HepG2 (cell line): ENCODE data around the gene HHIPL2. TPM values are rescaled to one million over a fixed set of nuclear protein-coding genes. Genes with fewer than 3 reads are reported as not detected.

Experiments used
- ATAC-seq: fragments of 200-7000 bp; cut with Tn5 transposase; 3 replicates; pipeline ENCODE4 v1.9.1; 2020; ENCODE audit warnings: mild to moderate bottlenecking, moderate library complexity
- BruUV-seq: library from RNA; stranded (reverse); fragments of 400-500 nt; replicated peaks from 2 replicates; lab custom pipeline; 2021; lab: Mats Ljungman, UMichigan
- CTCF ChIA-PET: fragments of 300-600 bp; formaldehyde crosslinking; extraction: SDS; loops from one replicate; lab custom pipeline; 2021; ENCODE audit warnings: low total read pairs, inconsistent platforms, low intra/inter-chr PET ratio; lab: Yijun Ruan, JAX
- POLR2A ChIA-PET: fragments of 350-600 bp; sonication (Branson Sonifier 250); formaldehyde crosslinking; loops from one replicate; lab custom pipeline; 2020; ENCODE audit warnings: antibody characterized with exemption, inconsistent platforms; lab: Yijun Ruan, JAX
- DNase-seq: peaks from one replicate; pipeline ENCODE4 v3.0.0-alpha.2; 2015; ENCODE audit warnings: low spot score
- FAIRE-seq: peaks from 3 replicates; lab custom pipeline; 2011; peaks lifted over from hg19 to GRCh38; lab: Jason Lieb, UNC
- H2AFZ ChIP-seq: one replicate; pipeline ENCODE4 v1.6.1; 2011; ENCODE audit warnings: low read length, inconsistent platforms
- H3K27ac ChIP-seq: fragments of 300-600 bp; 3 replicates; pipeline ENCODE4 v1.8.0; 2011; ENCODE audit warnings: mixed run types, mild to moderate bottlenecking, mixed read lengths, low read length, inconsistent platforms; ENCODE audit not compliant: insufficient read depth; ENCODE audit errors: extremely low read length
- H3K27me3 ChIP-seq, 2 experiments: fragments of 200-600 bp in 1 of 2; 2 replicates in 1 of 2; 3 replicates in 1 of 2; pipeline versions ENCODE4 v1.6.0 to v1.8.0; 2011; ENCODE audit warnings: low read length in 2 of 2, mild to moderate bottlenecking in 2 of 2, moderate library complexity in 2 of 2, inconsistent platforms in 1 of 2; ENCODE audit not compliant: insufficient read depth in 2 of 2, control insufficient read depth in 1 of 2
- H3K36me3 ChIP-seq, 2 experiments: fragments of 200-600 bp in 1 of 2; replicated peaks in 1 of 2; 2 replicates in 1 of 2; 3 replicates in 1 of 2; pipeline versions ENCODE4 v1.5.1 to v1.8.0; 2011; ENCODE audit warnings: low read length in 2 of 2, inconsistent platforms in 1 of 2; ENCODE audit not compliant: insufficient read depth in 2 of 2, control insufficient read depth in 1 of 2
- H3K4me1 ChIP-seq: 2 replicates; pipeline ENCODE4 v1.5.1; 2012; ENCODE audit warnings: low read length, inconsistent platforms; ENCODE audit not compliant: insufficient read depth
- H3K4me2 ChIP-seq: 2 replicates; pipeline ENCODE4 v1.6.0; 2011; ENCODE audit warnings: low read depth, low read length, inconsistent platforms
- H3K4me3 ChIP-seq, 3 experiments: fragments of 200-600 bp in 1 of 3; sonication (generic), shearing (Covaris generic) in 1 of 3; replicated peaks in 1 of 3; 2 replicates each; pipeline ENCODE4 v1.5.1; 2011 to 2016; ENCODE audit warnings: low read length in 3 of 3, inconsistent platforms in 2 of 3, low read depth in 2 of 3, mild to moderate bottlenecking in 2 of 3, control low read depth in 1 of 3, mixed read lengths in 1 of 3; ENCODE audit not compliant: insufficient read depth in 1 of 3
- H3K79me2 ChIP-seq: one replicate; pipeline ENCODE4 v1.6.1; 2011; ENCODE audit warnings: low read length, inconsistent platforms; ENCODE audit not compliant: insufficient read depth
- H3K9ac ChIP-seq: 2 replicates; pipeline ENCODE4 v1.6.0; 2011; ENCODE audit warnings: mild to moderate bottlenecking, low read depth, low read length, inconsistent platforms; ENCODE audit not compliant: insufficient read depth
- H3K9me3 ChIP-seq: 2 replicates; pipeline ENCODE4 v1.5.1; 2012; ENCODE audit warnings: mild to moderate bottlenecking, low read length
- H4K20me1 ChIP-seq: 2 replicates; pipeline ENCODE4 v1.6.0; 2011; ENCODE audit warnings: inconsistent platforms, mild to moderate bottlenecking, low read length, moderate library complexity; ENCODE audit not compliant: insufficient read depth
- ELF4 ChIP-seq: sonication (generic); formaldehyde crosslinking; IDR thresholded peaks from 2 replicates; pipeline ENCODE4 v1.5.0; 2020; ENCODE audit warnings: missing genetic modification reagents, mild to moderate bottlenecking, moderate library complexity, borderline replicate concordance
- KLF16 ChIP-seq, 2 experiments: sonication (generic) in 1 of 2; formaldehyde crosslinking in 1 of 2; IDR thresholded peaks; 2 replicates each; pipeline versions ENCODE4 v1.6.1 to v1.8.0; 2016 to 2023; ENCODE audit warnings: missing genetic modification reagents in 2 of 2, missing compliant biosample characterization in 1 of 2
- MEIS1 ChIP-seq: sonication (generic); formaldehyde crosslinking; IDR thresholded peaks from 2 replicates; pipeline ENCODE4 v1.9.0; 2021; ENCODE audit warnings: mild to moderate bottlenecking, missing genetic modification reagents, moderate library complexity, borderline replicate concordance
- NPAS2 ChIP-seq: sonication (generic); formaldehyde crosslinking; IDR thresholded peaks from 2 replicates; pipeline ENCODE4 v1.8.0; 2022; ENCODE audit warnings: mild to moderate bottlenecking, missing genetic modification reagents, borderline replicate concordance
- NRL ChIP-seq: sonication (generic); formaldehyde crosslinking; IDR thresholded peaks from 2 replicates; pipeline ENCODE4 v1.5.0; 2020; ENCODE audit warnings: missing genetic modification reagents, mild to moderate bottlenecking, moderate library complexity, borderline replicate concordance
- PLRG1 ChIP-seq: fragments of 450-650 bp; conservative IDR thresholded peaks from 2 replicates; pipeline ENCODE4 v1.6.1; 2016
- SMARCC2 ChIP-seq: fragments of 450-650 bp; IDR thresholded peaks from 2 replicates; pipeline ENCODE4 v1.6.1; 2017; ENCODE audit warnings: antibody characterized with exemption, mild to moderate bottlenecking
- SNAPC4 ChIP-seq: sonication (generic); formaldehyde crosslinking; IDR thresholded peaks from 2 replicates; pipeline ENCODE4 v1.4.0; 2020; ENCODE audit warnings: mild to moderate bottlenecking, missing genetic modification reagents
- SYNCRIP ChIP-seq: fragments of 200-400 bp; formaldehyde crosslinking; IDR thresholded peaks from 2 replicates; pipeline ENCODE4 v1.6.1; 2018; ENCODE audit warnings: mild to moderate bottlenecking, low read depth, low read length; ENCODE audit not compliant: insufficient read depth
- U2AF2 ChIP-seq: fragments of 200-400 bp; formaldehyde crosslinking; IDR thresholded peaks from 2 replicates; pipeline ENCODE4 v1.6.1; 2017; ENCODE audit warnings: low read depth, mild to moderate bottlenecking, low read length
- ZBTB38 ChIP-seq: sonication (generic); formaldehyde crosslinking; IDR thresholded peaks from 2 replicates; pipeline ENCODE4 v1.5.1; 2020; ENCODE audit warnings: mild to moderate bottlenecking, missing genetic modification reagents
- ZNF558 ChIP-seq: sonication (generic); formaldehyde crosslinking; IDR thresholded peaks from 2 replicates; pipeline ENCODE4 v1.9.0; 2022; ENCODE audit warnings: mild to moderate bottlenecking, missing genetic modification reagents, borderline replicate concordance
- ZNF589 ChIP-seq: sonication (generic); formaldehyde crosslinking; conservative IDR thresholded peaks from 2 replicates; pipeline ENCODE4 v1.8.0; 2022; ENCODE audit warnings: mild to moderate bottlenecking, moderate library complexity, missing genetic modification reagents
- ZNF605 ChIP-seq: sonication (generic); formaldehyde crosslinking; IDR thresholded peaks from 2 replicates; pipeline ENCODE4 v1.8.0; 2022; ENCODE audit warnings: mild to moderate bottlenecking, missing genetic modification reagents
- WGBS: methylation state at CpG from one replicate; pipeline ENCODE4 v1.1.6; 2017; ENCODE audit warnings: low lambda C conversion rate; 5-methylcytosine and 5-hydroxymethylcytosine counted together
- in situ Hi-C: cut with HindIII; loops from 2 replicates; pipeline ENCODE4 v1.10.0; 2017; ENCODE audit warnings: low pct_unique_long_range_greater_than_20kb; ENCODE audit not compliant: extremely low pct_ligation_motif_present
- intact Hi-C: fragments of 100-400 bp; cut with micrococcal nuclease; formaldehyde crosslinking; loops from one replicate; pipeline ENCODE4 v1.10.0; 2022; ENCODE audit not compliant: unreplicated experiment
- polyA plus RNA-seq, 8 experiments: library from polyadenylated mRNA; depleted of rRNA in 3 of 8; stranded (reverse) in 7 of 8; unstranded in 1 of 8; fragments of >200 nt; fragmentation: Illumina TruSeq in 4 of 8; extraction: Trizol in 4 of 8; gene quantifications; 2 replicates each; pipeline versions ENCODE4 v1.2.1 to v1.2.3, GENCODE V29; 2011 to 2016; ENCODE audit warnings: low read depth in 4 of 8, missing spikeins in 1 of 8, mixed read lengths in 1 of 8; ENCODE audit not compliant: insufficient read depth in 1 of 8
- total RNA-seq, 5 experiments: library from RNA; depleted of rRNA; stranded (reverse); fragments of >200 nt; fragmentation: Illumina TruSeq; extraction: Trizol; gene quantifications; 2 replicates each; pipeline ENCODE4 v1.2.3, GENCODE V29; 2016; ENCODE audit warnings: low read depth in 1 of 5
- TF ChIP-seq, protein P1 (sequence below): sonication (generic); formaldehyde crosslinking; IDR thresholded peaks from 2 replicates; pipeline ENCODE4 v1.8.1; 2023; ENCODE audit warnings: mild to moderate bottlenecking, missing genetic modification reagents, borderline replicate concordance

HHIPL2 gene
- total and polyA plus RNA-seq, 2 of the 13 experiments (the other 11 are each of a cell fraction or from before 2014, with no cell fraction given), result 0.53 to 1.3 TPM

DNA sequence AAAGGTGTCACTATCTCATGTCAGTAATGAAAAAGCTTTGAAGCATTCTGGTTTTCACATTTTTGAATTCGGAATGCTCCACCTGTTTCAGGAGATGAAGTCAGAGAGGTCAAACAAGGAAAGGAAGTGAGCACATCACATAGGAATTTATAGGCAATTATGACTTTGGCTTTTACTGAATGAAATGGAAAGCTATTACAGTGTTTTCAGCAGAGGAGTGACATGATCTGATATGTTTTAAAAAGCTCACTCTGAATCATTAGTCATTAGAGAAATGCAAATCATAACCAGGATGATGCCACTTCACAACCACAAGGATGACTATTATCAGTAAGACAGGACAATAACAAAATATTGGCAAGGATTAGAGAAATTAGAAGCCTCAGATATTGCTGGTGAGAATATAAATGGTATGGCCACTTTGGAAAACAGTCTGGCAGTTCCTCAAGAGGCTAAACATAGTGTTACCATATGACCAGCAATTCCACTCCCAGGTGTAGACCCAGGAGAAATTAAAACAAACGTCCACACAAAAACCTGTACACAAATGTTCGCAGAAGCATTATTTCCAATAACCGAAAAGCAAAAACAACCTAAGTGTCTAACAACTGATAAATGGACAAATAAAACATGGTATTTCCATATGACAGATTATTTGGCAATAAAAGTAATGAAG lies 34.3 kb upstream of the HHIPL2 start:
- CTCF ChIA-PET, result no interaction called here
- FAIRE-seq, result no peak
- H3K9ac ChIP-seq, result no peak overlapping the region
- H3K79me2 ChIP-seq, result peaks cover 14% of the 10 kb centered on the region
- peak; percentile 19 for DNase-seq
- H4K20me1 ChIP-seq, result no peaks in the 10 kb centered on the region
- H3K9me3 ChIP-seq, result no peaks in the 10 kb centered on the region
- no peak overlapping the region for H2AFZ ChIP-seq
- no peak overlapping the region for H3K4me2 ChIP-seq
- no peaks in the 10 kb centered on the region for H3K27me3 ChIP-seq
- peaks cover 15% of the 10 kb centered on the region for H3K4me1 ChIP-seq
- no peak overlapping the region for H3K4me3 ChIP-seq
- H3K36me3 ChIP-seq, result peaks cover 0 to 43% of the 10 kb centered on the region in 2 experiments; a peak in 3 of 5 replicates
- ATAC-seq, result no peak
- in situ Hi-C loops, result no loop called here
- WGBS, result 95% methylated on average over 4 of the region's 4 CpGs
- H3K27ac ChIP-seq, result no peak overlapping the region
- intact Hi-C loops, result no loop called here
- no peak for TF ChIP-seq ELF4 (CRISPR knock-in tag)
- TF ChIP-seq NPAS2, result no peak
- TF ChIP-seq ZNF589 (CRISPR knock-in tag), result no peak
- TF ChIP-seq SMARCC2, result no peak
- TF ChIP-seq MEIS1 (CRISPR knock-in tag), result no peak
- no peak for TF ChIP-seq NRL (CRISPR knock-in tag)
- no peak for TF ChIP-seq SYNCRIP
- no peak for TF ChIP-seq ZBTB38
- no peak for TF ChIP-seq ZNF605 (CRISPR knock-in tag)
- no peak for TF ChIP-seq KLF16 (CRISPR knock-in tag; IDR thresholded peaks at IDR 0.05)
- no peak for TF ChIP-seq SNAPC4 (CRISPR knock-in tag)
- no peak for TF ChIP-seq ZNF558
- TF ChIP-seq, protein P1, sequence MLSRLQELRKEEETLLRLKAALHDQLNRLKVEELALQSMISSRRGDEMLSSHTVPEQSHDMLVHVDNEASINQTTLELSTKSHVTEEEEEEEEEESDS (CRISPR knock-in tag), result no peak
- TF ChIP-seq PLRG1, result no peak
- TF ChIP-seq U2AF2, result no peak
- POLR2A ChIA-PET, result interaction anchor here (1.1 kb wide), 1 partner anchor 62 kb away, joined by 4 read pairs; no protein-coding TSS in a partner anchor
- BruUV-seq, result no TSS peak
